ACC112 (cell line): ENCODE results near the gene FST.

Experiments used
- H2AFZ ChIP-seq: fragments of 200-600 bp; sonication (generic); one replicate; pipeline ENCODE4 v1.6.0; 2017; ENCODE audit warnings: antibody characterized with exemption, low read length; ENCODE audit not compliant: unreplicated experiment
- H3K27ac ChIP-seq: fragments of 200-600 bp; sonication (generic); 2 replicates; pipeline ENCODE4 v1.5.1; 2014; ENCODE audit warnings: low read depth, mild to moderate bottlenecking, antibody characterized with exemption, low read length, moderate library complexity
- H3K27me3 ChIP-seq: fragments of 200-600 bp; sonication (generic); 2 replicates; pipeline ENCODE4 v1.6.1; 2014; ENCODE audit warnings: mild to moderate bottlenecking, antibody characterized with exemption, low read length, moderate library complexity, mixed read lengths; ENCODE audit not compliant: insufficient read depth
- H3K36me3 ChIP-seq: fragments of 200-600 bp; sonication (generic); 2 replicates; pipeline ENCODE4 v1.6.1; 2016; ENCODE audit warnings: mild to moderate bottlenecking, antibody characterized with exemption, low read length, moderate library complexity, mixed read lengths; ENCODE audit not compliant: insufficient read depth
- H3K4me1 ChIP-seq: fragments of 200-600 bp; sonication (generic); one replicate; pipeline ENCODE4 v1.6.1; 2016; ENCODE audit warnings: low read length, mixed read lengths; ENCODE audit not compliant: insufficient read depth, unreplicated experiment, control insufficient read depth
- H3K4me3 ChIP-seq: fragments of 200-600 bp; sonication (generic); 2 replicates; pipeline ENCODE4 v1.5.1; 2014; ENCODE audit warnings: mild to moderate bottlenecking, low read depth, low read length
- H3K79me2 ChIP-seq: fragments of 200-600 bp; sonication (generic); one replicate; pipeline ENCODE4 v1.6.0; 2016; ENCODE audit warnings: low read length; ENCODE audit not compliant: control insufficient read depth, unreplicated experiment, insufficient read depth

FST gene

GRCh38 chr5:53480416-53481158 lies at the start of gene FST:
Gene FST, plus strand, starts transcription at chr5:53480629. Its CDS starts 163 bp downstream, at chr5:53480792.
- H3K27me3 ChIP-seq: no peaks in the 10 kb centered on the region
- H3K27ac ChIP-seq: peak within 1 kb of the TSS; percentile 17; the same call in 1 of the 2 replicates
- peak within 1 kb of the TSS; percentile 84 for H3K4me3 ChIP-seq
- H3K4me1 ChIP-seq: peaks cover 4% of the 10 kb centered on the region
- H3K36me3 ChIP-seq: peaks cover 6% of the 10 kb centered on the region; the same call in 1 of the 2 replicates
- peaks cover 3% of the 10 kb centered on the region for H3K79me2 ChIP-seq
- H2AFZ ChIP-seq: peak within 1 kb of the TSS; percentile 95

GRCh38 chr5:53431665-53432064 lies 48.8 kb upstream of the FST start:
- Histone ChIP-seq H2AFZ (peak overlapping the region; percentile 18), H3K27ac (no peak overlapping the region), H3K27me3 (no peaks in the 10 kb centered on the region)

DNA sequence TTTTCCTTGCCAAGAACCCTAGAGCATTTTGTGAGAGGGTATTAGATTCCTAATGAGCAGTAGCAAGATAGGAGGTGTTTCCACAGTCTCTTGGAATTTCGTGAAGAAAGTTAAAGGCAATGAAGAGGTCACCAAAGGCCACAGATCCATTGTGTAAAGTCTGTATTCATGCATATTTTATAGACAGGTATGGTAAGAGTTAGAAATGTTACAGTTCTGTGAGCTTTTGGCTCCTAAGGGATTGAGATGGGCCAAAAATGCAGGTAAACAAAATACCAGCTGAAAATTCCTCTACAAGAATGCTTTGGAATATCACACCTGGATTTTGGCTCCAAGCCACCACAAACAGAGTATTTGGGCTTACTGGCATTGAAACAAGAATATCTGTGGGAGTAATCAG lies 47.4 kb upstream of the FST start:
- no peaks in the 10 kb centered on the region for H3K79me2 ChIP-seq
- peaks cover 15% of the 10 kb centered on the region for H3K4me1 ChIP-seq
- H3K4me3 ChIP-seq: no peak overlapping the region
- no peak overlapping the region for H2AFZ ChIP-seq
- no peaks in the 10 kb centered on the region for H3K27me3 ChIP-seq
- no peak overlapping the region for H3K27ac ChIP-seq
- H3K36me3 ChIP-seq: no peaks in the 10 kb centered on the region

More at GRCh38 chr5:53431665-53432064, 48.8 kb upstream of the FST start:
- Histone ChIP-seq H3K36me3 (no peaks in the 10 kb centered on the region), H3K4me3 (no peak overlapping the region), H3K79me2 (no peaks in the 10 kb centered on the region), H3K4me1 (peaks cover 18% of the 10 kb centered on the region)

DNA sequence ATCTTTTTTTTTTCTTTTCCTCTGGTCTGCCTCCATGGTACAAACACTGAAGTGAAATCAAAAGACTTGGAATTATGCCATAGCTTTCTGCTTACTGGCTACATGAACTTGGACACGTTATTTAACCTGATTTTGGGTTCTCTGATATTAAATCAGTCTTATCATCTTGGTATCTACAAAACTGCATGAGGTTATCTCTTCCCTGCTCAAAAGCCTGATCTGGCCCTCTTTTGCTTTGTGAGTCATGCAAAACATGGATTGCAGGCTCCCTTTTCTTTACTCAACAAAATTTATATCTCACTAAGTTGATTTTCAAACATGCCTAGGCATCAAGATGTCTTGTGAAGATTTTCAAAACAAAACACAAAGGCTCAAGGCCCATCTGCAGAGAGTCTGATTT lies 45.9 kb upstream of the FST start:
- H3K27me3 ChIP-seq: no peaks in the 10 kb centered on the region
- H3K4me1 ChIP-seq: peaks cover 26% of the 10 kb centered on the region
- H3K36me3 ChIP-seq: no peaks in the 10 kb centered on the region

GRCh38 chr5:53436480-53437191 lies 43.8 kb upstream of the FST start:
- no peak overlapping the region for H3K27ac ChIP-seq
- H3K4me1 ChIP-seq: peaks cover 18% of the 10 kb centered on the region
- H2AFZ ChIP-seq: no peak overlapping the region
- no peaks in the 10 kb centered on the region for H3K36me3 ChIP-seq
- H3K4me3 ChIP-seq: no peak overlapping the region
- no peaks in the 10 kb centered on the region for H3K27me3 ChIP-seq
- H3K79me2 ChIP-seq: no peaks in the 10 kb centered on the region

More for the DNA sequence above, 45.9 kb upstream of the FST start:
- Histone ChIP-seq H3K27ac (no peak overlapping the region), H2AFZ (no peak overlapping the region), H3K79me2 (no peaks in the 10 kb centered on the region), H3K4me3 (no peak overlapping the region)

DNA sequence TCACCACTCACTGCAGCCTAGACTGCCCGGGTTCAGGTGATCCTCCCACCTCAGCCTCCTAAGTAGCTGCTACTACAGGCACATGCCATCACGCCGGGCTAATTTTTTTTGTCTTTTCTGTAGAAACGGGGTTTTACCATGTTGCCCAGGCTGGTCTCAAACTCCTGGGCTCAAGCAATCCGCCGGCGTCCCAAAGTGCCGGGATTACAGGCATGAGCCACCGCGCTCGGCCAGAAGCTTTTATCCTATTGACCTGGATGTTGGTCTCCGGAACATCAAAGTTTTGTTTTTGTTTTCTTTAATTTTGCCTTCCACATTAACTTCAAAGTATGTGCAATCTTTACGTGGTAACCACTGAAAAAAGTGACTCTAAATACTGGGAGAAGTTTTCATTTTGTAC lies 42.4 kb upstream of the FST start:
- Histone ChIP-seq H3K27ac (no peak overlapping the region), H2AFZ (no peak overlapping the region), H3K4me3 (no peak overlapping the region), H3K27me3 (no peaks in the 10 kb centered on the region), H3K79me2 (no peaks in the 10 kb centered on the region), H3K36me3 (no peaks in the 10 kb centered on the region), H3K4me1 (peaks cover 18% of the 10 kb centered on the region)

DNA sequence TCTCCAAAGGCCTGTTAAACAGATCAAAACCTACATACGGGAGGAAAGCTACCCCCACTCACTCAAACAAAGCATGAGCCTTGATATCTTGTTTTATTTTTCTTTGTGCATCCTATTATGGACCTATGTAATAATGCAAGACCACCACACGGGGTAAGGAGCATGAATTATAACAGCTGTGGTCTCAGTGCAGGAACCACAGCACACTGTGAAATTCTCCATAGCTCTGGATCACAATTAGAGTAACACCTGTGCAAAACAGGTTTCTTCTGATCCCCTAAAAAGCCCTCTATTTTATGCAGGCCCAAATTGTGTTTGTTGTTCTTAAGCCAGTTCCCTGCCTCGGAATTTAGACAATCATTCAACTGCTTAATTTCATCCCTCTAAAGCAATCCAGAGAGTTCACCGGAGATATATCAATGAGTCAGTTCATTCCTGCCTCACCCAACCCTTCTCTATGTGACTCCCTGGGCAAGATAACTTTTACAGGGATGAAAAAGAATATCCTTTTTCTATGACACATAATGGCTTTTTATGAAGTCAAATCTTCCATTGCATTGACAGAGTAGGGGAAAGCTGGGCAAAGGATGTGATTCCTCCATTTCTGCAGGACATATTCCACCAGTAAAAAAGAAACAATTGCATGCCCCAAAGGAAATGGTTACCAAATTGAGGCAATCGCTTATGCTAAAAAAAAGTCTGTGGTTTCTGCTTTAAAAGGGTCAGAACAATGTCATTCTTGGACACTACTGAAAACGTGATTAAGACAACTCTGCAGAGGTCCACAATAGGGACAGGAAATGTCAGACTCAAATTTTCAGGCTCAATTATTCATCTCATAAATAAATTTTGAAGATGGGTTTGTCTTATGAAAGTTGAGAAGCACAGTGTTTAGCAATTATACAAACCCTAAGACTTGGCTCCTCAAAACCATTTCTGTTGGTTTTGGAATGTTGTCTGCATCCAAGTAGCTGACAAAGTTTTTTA lies 41.6 kb upstream of the FST start:
- Histone ChIP-seq H3K27ac (peak overlapping the region; percentile 2; the same call in 1 of the 2 replicates), H3K79me2 (no peaks in the 10 kb centered on the region), H3K4me1 (peaks cover 18% of the 10 kb centered on the region), H2AFZ (no peak overlapping the region), H3K36me3 (no peaks in the 10 kb centered on the region), H3K27me3 (no peaks in the 10 kb centered on the region), H3K4me3 (peak overlapping the region; percentile 4; the same call in 1 of the 2 replicates)

GRCh38 chr5:53442961-53443360 lies 37.5 kb upstream of the FST start:
- Histone ChIP-seq H3K27me3 (no peaks in the 10 kb centered on the region), H3K36me3 (no peaks in the 10 kb centered on the region), H3K27ac (no peak overlapping the region), H3K79me2 (no peaks in the 10 kb centered on the region), H3K4me1 (peaks cover 18% of the 10 kb centered on the region), H3K4me3 (no peak overlapping the region), H2AFZ (no peak overlapping the region)

- Histone ChIP-seq H2AFZ (no peak overlapping the region), H3K27ac (no peak overlapping the region), H3K79me2 (no peaks in the 10 kb centered on the region), H3K27me3 (no peaks in the 10 kb centered on the region), H3K4me3 (no peak overlapping the region), H3K4me1 (no peaks in the 10 kb centered on the region), H3K36me3 (no peaks in the 10 kb centered on the region)
Observed at GRCh38 chr5:53445569-53445968, 34.9 kb upstream of the FST start.

DNA sequence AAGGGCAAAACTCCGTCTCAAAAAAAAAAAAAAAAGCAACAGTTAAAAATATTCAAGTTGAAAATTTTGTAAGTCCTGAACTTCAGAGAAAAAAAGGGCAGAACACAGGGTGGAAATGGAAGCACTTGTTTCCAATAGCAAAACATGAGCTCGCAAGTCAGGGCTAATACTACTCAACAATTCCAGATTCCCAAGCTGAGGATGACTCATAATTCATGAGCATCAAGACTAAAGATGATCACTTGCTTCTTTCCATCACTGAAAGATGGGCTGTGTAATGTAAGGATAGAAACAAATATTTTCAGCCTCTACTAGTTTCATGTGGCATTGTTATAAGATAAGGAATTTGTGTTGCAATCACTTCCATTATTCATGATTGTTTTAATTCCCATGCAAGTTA lies 33.5 kb upstream of the FST start:
- Histone ChIP-seq H3K36me3 (no peaks in the 10 kb centered on the region), H2AFZ (no peak overlapping the region), H3K27me3 (no peaks in the 10 kb centered on the region), H3K79me2 (no peaks in the 10 kb centered on the region), H3K4me1 (no peaks in the 10 kb centered on the region), H3K4me3 (no peak overlapping the region), H3K27ac (no peak overlapping the region)
